GM18517 (cell line): ENCODE data around the gene SRRM4.

Experiments used
- ATAC-seq: cut with Tn5 transposase; IDR thresholded peaks from one replicate; pipeline ENCODE4 v1.9.1; 2021; ENCODE audit warnings: mild to moderate bottlenecking, moderate library complexity; ENCODE audit not compliant: unreplicated experiment

Gene SRRM4

GRCh38 chr12:119195256-119195655, 213.9 kb downstream of the SRRM4 start:
- ATAC-seq, result no peak

DNA sequence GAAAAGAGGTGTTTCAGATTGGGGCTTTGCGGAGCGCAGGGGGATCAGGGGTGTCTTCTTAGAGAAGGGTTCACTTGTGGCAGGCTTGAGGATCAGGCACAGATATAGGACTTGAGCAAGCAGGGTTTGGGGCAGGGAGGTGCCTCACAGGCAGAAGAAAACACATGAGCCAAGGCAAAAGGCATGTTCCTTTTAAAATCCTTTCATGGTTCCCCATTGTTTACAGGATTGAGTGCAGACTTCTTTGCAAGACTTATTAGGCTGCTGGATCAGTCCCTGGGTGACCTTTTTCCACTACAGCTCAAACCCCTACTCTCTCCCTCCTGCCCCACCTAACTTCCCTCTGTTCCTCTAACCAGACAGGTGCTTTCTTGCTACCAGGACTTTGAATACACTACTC, 217.1 kb downstream of the SRRM4 start:
- ATAC-seq, result no peak

- no peak for ATAC-seq
Measured at GRCh38 chr12:119200601-119201000, 219.3 kb downstream of the SRRM4 start.

GRCh38 chr12:119201789-119202543, 220.6 kb downstream of the SRRM4 start:
- no peak for ATAC-seq

DNA sequence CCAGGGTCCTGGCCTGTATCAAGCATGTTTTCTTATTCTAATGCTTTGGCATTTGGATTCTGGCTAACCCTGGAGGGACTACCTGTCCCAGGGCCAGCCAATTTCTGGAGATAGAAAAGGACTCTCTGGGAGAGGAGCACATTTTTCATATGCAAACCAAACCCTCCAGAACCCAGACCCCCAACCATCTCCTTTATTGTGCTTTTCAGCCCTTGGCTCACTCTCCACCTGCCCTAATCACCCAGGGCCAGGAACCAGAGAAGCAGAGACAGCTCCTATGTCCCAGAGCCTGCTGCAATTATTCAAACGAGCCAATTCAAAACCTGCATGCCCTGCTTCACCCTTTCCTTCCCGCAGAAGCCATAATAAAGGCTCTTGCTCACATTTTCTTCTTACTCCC, 221.2 kb downstream of the SRRM4 start:
- no peak for ATAC-seq

- ATAC-seq, result no peak
Measured at GRCh38 chr12:119204131-119204530, 222.8 kb downstream of the SRRM4 start.

DNA sequence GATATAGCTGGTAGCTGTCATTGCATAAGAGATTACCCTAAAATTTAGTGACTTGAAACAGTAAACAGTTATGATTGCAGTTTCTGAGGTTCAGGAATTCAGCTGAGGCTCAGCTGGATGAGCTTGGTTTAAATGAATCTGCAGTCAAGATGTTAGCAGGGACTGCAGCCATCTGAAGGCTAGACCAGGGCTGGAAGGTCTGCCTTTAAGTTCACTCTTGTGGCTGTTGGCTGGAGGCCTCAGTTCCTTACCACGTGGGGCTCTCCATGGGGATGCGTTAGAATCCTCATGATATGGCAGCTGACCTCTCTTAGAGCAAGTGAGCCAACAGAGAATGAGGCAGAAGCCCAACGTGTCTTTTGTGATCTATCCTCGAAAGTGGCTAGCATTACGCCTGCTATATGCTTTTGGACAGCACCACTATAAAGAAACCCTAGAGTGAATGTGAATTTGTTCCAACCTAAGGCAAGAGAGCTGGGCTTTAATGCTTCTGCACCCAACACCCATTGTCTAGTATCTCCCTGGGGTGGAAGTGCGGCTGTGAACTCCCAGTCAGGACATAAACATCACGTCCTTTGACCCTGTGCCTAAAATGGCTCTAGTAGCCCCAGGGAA, 223.4 kb downstream of the SRRM4 start:
- no peak for ATAC-seq

DNA sequence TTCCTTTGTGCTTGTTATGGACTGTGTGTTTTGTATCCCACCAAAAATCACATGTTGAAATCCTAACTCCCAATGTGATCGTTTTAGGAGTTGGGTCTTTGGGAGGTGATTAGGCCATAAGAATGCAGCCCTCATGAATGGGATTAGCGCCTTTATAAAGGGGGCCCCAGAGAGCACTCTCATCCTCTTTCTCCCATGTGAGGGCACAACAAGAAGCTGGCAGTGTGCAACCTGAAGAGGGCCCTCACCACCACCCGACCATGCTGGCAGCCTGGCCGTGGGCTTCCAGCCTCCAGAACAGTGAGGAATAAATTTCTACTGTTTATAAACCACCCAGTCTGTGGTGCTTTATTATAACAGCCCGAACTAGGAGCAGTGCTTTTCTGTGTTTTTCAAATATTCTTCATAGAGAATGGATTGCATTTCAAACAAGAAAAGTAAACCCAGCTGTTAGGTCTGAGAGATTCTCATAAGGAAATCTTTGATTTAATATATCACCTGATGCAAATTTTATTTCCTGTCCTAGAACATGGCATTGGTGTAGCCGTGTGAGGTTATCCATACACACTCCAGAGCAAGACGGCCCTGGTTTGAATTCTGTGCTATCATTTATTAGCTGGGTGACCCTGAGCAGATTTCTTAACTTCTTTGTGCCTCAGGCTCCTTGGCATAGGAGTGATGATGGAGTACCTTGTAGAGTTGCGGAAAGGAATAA, 225.2 kb downstream of the SRRM4 start:
- ATAC-seq, result no peak

DNA sequence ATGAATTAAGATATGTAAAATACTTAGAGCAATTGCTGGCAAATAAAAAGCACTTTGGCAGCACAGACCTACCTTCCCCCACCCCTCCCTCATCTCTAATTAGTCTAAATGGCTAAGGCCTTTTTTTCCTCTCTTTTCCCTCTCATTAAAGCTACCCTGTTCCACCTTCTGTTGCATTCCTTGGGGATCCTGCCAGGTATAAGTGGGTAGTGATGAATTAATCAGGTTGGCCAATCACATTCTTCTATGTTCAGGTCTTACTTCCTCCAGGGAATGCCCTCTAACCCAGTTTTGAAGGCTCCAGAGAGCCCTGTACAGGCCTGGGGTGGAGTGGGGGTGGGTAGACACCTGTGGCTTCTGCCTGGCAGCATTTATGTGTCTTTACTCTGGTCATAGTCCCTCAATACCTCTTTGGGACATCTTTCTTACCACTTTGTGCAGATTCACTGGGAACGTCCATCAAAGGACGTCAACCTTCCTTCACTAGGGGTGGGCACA, 225.8 kb downstream of the SRRM4 start:
- no peak for ATAC-seq

DNA sequence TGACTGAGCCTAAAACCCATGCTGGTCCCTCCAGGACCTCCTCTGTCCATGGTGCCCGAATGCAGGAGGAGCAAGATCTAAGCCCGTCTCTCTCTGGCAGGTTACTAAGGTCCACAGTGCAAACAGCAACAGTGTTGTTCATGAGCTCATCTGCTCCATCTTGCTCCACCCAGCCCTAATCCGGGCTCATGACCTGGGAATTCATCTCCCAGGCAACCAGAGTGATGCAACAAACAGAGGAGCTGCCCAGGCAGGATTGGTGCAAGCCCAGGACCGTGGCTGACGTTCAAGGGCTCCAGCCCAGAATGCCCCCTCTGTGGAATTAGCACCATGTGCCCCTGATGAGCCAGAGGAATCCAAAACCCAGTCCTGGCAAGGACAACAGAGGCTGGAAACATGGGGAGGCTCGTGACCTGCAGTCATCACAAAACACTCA, 227.3 kb downstream of the SRRM4 start:
- ATAC-seq, result no peak

GRCh38 chr12:119211884-119212283, 230.5 kb downstream of the SRRM4 start:
- no peak for ATAC-seq
